Stomach (tissue), 4 donors: ENCODE measurements around the gene PCNT.

Source experiments
- EP300 ChIP-seq: sonication (generic); formaldehyde crosslinking; IDR thresholded peaks from one replicate; pipeline ENCODE4 v1.6.1; 2017; ENCODE audit warnings: antibody characterized with exemption
- POLR2A ChIP-seq, 4 donors: fragments of 450-650 bp; IDR thresholded peaks; one replicate each; pipeline ENCODE4 v1.6.1; 2016; ENCODE audit warnings: antibody characterized with exemption in 4 of 4, control low read depth in 2 of 4, mild to moderate bottlenecking in 1 of 4, moderate library complexity in 1 of 4
- POLR2AphosphoS5 ChIP-seq, 3 donors: sonication (generic); formaldehyde crosslinking; IDR thresholded peaks; one replicate each; pipeline ENCODE4 v1.6.1; 2016; ENCODE audit warnings: antibody characterized with exemption in 3 of 3
- TF ChIP-seq, protein P1 (sequence below), 7 experiments: fragments of 450-650 bp in 4 of 7; fragments of 200-600 bp in 3 of 7; sonication (generic) in 3 of 7; IDR thresholded peaks; one replicate each; pipeline ENCODE4 v1.5.1; 2016 to 2019; ENCODE audit warnings: antibody characterized with exemption in 7 of 7, control low read depth in 2 of 7, mild to moderate bottlenecking in 1 of 7

GRCh38 chr21:46423546-46424038, 99.6 kb downstream of the PCNT start:
- TF ChIP-seq POLR2A (IDR thresholded peaks at IDR 0.05) (no peak), EP300 (no peak), POLR2AphosphoS5 (IDR thresholded peaks at IDR 0.05) (no peak)
- TF ChIP-seq, protein P1, sequence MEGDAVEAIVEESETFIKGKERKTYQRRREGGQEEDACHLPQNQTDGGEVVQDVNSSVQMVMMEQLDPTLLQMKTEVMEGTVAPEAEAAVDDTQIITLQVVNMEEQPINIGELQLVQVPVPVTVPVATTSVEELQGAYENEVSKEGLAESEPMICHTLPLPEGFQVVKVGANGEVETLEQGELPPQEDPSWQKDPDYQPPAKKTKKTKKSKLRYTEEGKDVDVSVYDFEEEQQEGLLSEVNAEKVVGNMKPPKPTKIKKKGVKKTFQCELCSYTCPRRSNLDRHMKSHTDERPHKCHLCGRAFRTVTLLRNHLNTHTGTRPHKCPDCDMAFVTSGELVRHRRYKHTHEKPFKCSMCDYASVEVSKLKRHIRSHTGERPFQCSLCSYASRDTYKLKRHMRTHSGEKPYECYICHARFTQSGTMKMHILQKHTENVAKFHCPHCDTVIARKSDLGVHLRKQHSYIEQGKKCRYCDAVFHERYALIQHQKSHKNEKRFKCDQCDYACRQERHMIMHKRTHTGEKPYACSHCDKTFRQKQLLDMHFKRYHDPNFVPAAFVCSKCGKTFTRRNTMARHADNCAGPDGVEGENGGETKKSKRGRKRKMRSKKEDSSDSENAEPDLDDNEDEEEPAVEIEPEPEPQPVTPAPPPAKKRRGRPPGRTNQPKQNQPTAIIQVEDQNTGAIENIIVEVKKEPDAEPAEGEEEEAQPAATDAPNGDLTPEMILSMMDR (IDR thresholded peaks at IDR 0.05), result no peak
